ENCODE results near the gene PKD1L1.

GRCh38 chr7:47979145-47979831 lies 31.0 kb upstream of the PKD1L1 start, which contains the start of gene HUS1:
- peak; percentile 53 for TF ChIP-seq POLR2A (IDR thresholded peaks at IDR 0.05)
- TF ChIP-seq, protein P1, sequence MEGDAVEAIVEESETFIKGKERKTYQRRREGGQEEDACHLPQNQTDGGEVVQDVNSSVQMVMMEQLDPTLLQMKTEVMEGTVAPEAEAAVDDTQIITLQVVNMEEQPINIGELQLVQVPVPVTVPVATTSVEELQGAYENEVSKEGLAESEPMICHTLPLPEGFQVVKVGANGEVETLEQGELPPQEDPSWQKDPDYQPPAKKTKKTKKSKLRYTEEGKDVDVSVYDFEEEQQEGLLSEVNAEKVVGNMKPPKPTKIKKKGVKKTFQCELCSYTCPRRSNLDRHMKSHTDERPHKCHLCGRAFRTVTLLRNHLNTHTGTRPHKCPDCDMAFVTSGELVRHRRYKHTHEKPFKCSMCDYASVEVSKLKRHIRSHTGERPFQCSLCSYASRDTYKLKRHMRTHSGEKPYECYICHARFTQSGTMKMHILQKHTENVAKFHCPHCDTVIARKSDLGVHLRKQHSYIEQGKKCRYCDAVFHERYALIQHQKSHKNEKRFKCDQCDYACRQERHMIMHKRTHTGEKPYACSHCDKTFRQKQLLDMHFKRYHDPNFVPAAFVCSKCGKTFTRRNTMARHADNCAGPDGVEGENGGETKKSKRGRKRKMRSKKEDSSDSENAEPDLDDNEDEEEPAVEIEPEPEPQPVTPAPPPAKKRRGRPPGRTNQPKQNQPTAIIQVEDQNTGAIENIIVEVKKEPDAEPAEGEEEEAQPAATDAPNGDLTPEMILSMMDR (IDR thresholded peaks at IDR 0.05), result peak in 1 of 4 experiments; percentile 12

Measured in prostate gland (tissue), 2 donors.